Breast epithelium (tissue), 4 donors: ENCODE results near the gene UBL3. TPM values are rescaled to one million over a fixed set of nuclear protein-coding genes. Genes with fewer than 3 reads are reported as not detected.

Experiments used
- DNase-seq, 2 donors: peaks; one replicate each; pipeline ENCODE4 v3.0.0-alpha.2; 2019; ENCODE audit warnings: low spot score in 2 of 2
- H3K27ac ChIP-seq, 2 donors: fragments of 200-600 bp; sonication (generic) in 1 of 2; one replicate each; pipeline ENCODE4 v1.5.1; 2016 to 2019; ENCODE audit warnings: mild to moderate bottlenecking in 1 of 2
- H3K27me3 ChIP-seq, 2 donors: fragments of 200-600 bp; sonication (generic) in 1 of 2; one replicate each; pipeline versions ENCODE4 v1.5.1 to v1.6.0; 2017 to 2019; ENCODE audit warnings: control low read depth in 1 of 2, mild to moderate bottlenecking in 1 of 2
- H3K36me3 ChIP-seq: fragments of 200-600 bp; one replicate; pipeline ENCODE4 v1.5.1; 2019
- H3K4me1 ChIP-seq, 2 donors: fragments of 200-600 bp; sonication (generic); one replicate each; pipeline ENCODE4 v1.5.1; 2016 to 2019; ENCODE audit warnings: control low read depth in 1 of 2
- H3K4me3 ChIP-seq, 3 donors: fragments of 200-600 bp; sonication (generic); 1 replicate in 2 of 3; 2 replicates in 1 of 3; pipeline ENCODE4 v1.5.1; 2016 to 2019; ENCODE audit warnings: mild to moderate bottlenecking in 3 of 3, moderate library complexity in 2 of 3
- H3K9me3 ChIP-seq, 2 donors: fragments of 200-600 bp; sonication (generic) in 1 of 2; one replicate each; pipeline ENCODE4 v1.5.1; 2016 to 2019; ENCODE audit warnings: control low read depth in 1 of 2
- POLR2A ChIP-seq: fragments of 450-650 bp; IDR thresholded peaks from one replicate; pipeline ENCODE4 v1.6.1; 2016; ENCODE audit warnings: antibody characterized with exemption, mild to moderate bottlenecking, moderate library complexity
- POLR2AphosphoS5 ChIP-seq, 3 donors: sonication (generic); formaldehyde crosslinking; IDR thresholded peaks; one replicate each; pipeline ENCODE4 v1.6.1; 2017; ENCODE audit warnings: antibody characterized with exemption in 3 of 3
- intact Hi-C: fragments of 100-400 bp; cut with DNase I; formaldehyde crosslinking; loops from one replicate; pipeline ENCODE4 v1.15.1; 2023; ENCODE audit warnings: low total_unique reads
- total RNA-seq, 3 donors: library from RNA; depleted of rRNA; stranded (reverse); fragments of >200 nt; gene quantifications; one replicate each; pipeline ENCODE4 v1.1.0, GENCODE V29; 2016
- TF ChIP-seq, protein P1 (sequence below), 3 donors: fragments of 450-650 bp; IDR thresholded peaks; one replicate each; pipeline ENCODE4 v1.5.1; 2016 to 2017; ENCODE audit warnings: antibody characterized with exemption in 3 of 3, mild to moderate bottlenecking in 3 of 3, moderate library complexity in 3 of 3

UBL3 gene
- total RNA-seq, 3 donors from 2014 or later: 32.4 to 60.7 (median 36.6) TPM

DNA sequence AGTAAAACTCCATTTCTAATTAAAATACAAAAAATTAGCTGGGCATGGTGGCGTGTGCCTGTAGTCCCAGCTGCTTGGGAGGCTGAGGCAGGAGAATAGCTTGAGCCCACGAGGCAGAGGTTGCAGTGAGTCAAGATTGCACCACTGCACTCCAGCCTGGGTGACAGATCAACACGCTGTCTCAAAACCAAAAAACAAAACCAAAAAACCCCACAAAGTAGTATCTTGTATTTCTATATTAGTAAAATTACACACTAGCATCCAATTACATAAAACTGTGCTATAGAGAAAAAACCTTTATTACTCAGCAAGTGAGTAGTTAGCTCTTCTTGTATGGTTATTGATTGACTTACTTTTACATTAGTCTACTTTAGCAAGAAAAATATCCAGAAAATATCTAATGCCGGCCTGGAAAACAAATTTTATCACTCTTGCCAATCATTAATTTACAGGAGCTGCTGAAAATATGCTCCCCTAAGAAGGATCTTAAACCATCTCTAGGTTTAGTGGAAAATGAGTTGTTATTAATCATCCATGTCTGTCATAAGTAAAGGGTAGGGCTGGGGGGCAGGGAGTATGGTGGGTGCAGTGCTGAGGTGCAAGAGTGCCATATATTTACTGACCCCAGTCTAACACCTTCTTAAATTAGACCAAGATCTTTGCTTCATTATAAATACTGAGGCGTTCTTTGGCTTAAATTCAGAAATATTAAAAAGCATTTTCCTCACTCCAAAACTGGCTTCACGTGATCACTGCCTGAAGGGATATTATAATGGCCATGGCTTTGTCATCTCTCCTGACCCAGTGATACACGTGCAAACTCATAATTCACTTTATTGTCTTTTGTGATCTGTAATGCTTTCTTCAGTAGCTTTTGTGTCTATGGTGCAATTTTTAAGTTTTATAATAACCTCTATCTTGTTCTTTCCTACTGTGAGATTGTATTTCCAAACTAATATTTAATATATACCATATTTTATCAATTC lies 44.1 kb downstream of the UBL3 start:
- H3K4me1 ChIP-seq: no peaks in the 10 kb centered on the region
- H3K4me3 ChIP-seq: no peak overlapping the region
- H3K27ac ChIP-seq: no peak overlapping the region
- no peaks in the 10 kb centered on the region for H3K9me3 ChIP-seq
- no peak for DNase-seq
- H3K27me3 ChIP-seq: no peaks in the 10 kb centered on the region
- H3K36me3 ChIP-seq: no peaks in the 10 kb centered on the region
- no peak for TF ChIP-seq POLR2A
- no peak for TF ChIP-seq POLR2AphosphoS5 (IDR thresholded peaks at IDR 0.05)
- TF ChIP-seq, protein P1, sequence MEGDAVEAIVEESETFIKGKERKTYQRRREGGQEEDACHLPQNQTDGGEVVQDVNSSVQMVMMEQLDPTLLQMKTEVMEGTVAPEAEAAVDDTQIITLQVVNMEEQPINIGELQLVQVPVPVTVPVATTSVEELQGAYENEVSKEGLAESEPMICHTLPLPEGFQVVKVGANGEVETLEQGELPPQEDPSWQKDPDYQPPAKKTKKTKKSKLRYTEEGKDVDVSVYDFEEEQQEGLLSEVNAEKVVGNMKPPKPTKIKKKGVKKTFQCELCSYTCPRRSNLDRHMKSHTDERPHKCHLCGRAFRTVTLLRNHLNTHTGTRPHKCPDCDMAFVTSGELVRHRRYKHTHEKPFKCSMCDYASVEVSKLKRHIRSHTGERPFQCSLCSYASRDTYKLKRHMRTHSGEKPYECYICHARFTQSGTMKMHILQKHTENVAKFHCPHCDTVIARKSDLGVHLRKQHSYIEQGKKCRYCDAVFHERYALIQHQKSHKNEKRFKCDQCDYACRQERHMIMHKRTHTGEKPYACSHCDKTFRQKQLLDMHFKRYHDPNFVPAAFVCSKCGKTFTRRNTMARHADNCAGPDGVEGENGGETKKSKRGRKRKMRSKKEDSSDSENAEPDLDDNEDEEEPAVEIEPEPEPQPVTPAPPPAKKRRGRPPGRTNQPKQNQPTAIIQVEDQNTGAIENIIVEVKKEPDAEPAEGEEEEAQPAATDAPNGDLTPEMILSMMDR (IDR thresholded peaks at IDR 0.05): no peak
- intact Hi-C loops: no loop called here

- DNase-seq: no peak
- Histone ChIP-seq H3K4me3 (no peak overlapping the region), H3K27ac (no peak overlapping the region), H3K36me3 (no peaks in the 10 kb centered on the region), H3K27me3 (no peaks in the 10 kb centered on the region), H3K4me1 (no peaks in the 10 kb centered on the region), H3K9me3 (no peaks in the 10 kb centered on the region)
- TF ChIP-seq, protein P1 (IDR thresholded peaks at IDR 0.05): no peak
- TF ChIP-seq POLR2AphosphoS5 (IDR thresholded peaks at IDR 0.05): no peak
- TF ChIP-seq POLR2A: no peak
- intact Hi-C loops: no loop called here
Observed at GRCh38 chr13:29803221-29803620, 47.2 kb downstream of the UBL3 start.

- Histone ChIP-seq H3K27me3 (no peaks in the 10 kb centered on the region), H3K4me3 (no peak overlapping the region), H3K9me3 (no peaks in the 10 kb centered on the region), H3K27ac (no peak overlapping the region), H3K4me1 (no peaks in the 10 kb centered on the region), H3K36me3 (no peaks in the 10 kb centered on the region)
- no peak for TF ChIP-seq POLR2AphosphoS5 (IDR thresholded peaks at IDR 0.05)
- TF ChIP-seq, protein P1 (IDR thresholded peaks at IDR 0.05): no peak
- TF ChIP-seq POLR2A: no peak
- no peak for DNase-seq
- intact Hi-C loops: no loop called here
Observed at GRCh38 chr13:29802621-29803020, 47.8 kb downstream of the UBL3 start.

DNA sequence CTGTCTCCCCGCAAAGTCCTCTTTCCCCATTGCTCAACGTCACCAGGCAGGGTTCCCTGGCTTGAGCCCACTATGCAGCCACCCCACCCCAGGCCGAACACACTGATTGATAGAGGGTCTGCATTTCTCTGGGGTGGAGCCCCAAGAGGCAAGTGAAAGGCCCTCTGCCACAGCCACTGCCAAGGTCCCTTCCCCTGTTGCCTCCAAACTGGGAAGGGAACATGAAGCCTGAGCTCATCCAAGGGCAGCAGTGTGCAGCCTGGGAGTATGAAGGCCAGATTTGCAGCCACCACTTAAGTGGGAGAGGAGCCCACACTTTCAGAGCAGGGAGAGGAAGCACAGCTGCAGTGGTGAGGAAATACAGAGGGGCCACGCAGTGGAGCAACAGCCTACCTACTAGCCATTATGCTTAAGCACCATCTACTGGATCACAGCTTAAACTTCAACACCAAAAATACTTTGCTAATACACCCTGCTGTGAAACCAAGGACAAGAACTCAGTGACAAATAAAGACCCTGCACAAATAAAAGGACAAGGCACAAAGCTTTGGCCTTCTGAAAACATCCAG lies 48.6 kb downstream of the UBL3 start:
- Histone ChIP-seq H3K9me3 (no peaks in the 10 kb centered on the region), H3K4me1 (no peaks in the 10 kb centered on the region), H3K27ac (no peak overlapping the region), H3K4me3 (no peak overlapping the region), H3K27me3 (no peaks in the 10 kb centered on the region), H3K36me3 (no peaks in the 10 kb centered on the region)
- TF ChIP-seq POLR2A (no peak), POLR2AphosphoS5 (IDR thresholded peaks at IDR 0.05) (no peak)
- TF ChIP-seq, protein P1 (IDR thresholded peaks at IDR 0.05): no peak
- intact Hi-C loops: no loop called here
- DNase-seq: no peak

- Histone ChIP-seq H3K4me1 (no peaks in the 10 kb centered on the region), H3K27me3 (no peaks in the 10 kb centered on the region), H3K36me3 (no peaks in the 10 kb centered on the region), H3K27ac (no peak overlapping the region), H3K4me3 (no peak overlapping the region), H3K9me3 (no peaks in the 10 kb centered on the region)
- no peak for DNase-seq
- TF ChIP-seq POLR2AphosphoS5 (IDR thresholded peaks at IDR 0.05) (no peak), POLR2A (no peak)
- TF ChIP-seq, protein P1 (IDR thresholded peaks at IDR 0.05): no peak
- intact Hi-C loops: no loop called here
Observed at GRCh38 chr13:29801102-29801501, 49.3 kb downstream of the UBL3 start.
